GM23248 (cell line): ENCODE data around the gene ELF1. TPM values are rescaled to one million over a fixed set of nuclear protein-coding genes. Genes with fewer than 3 reads are reported as not detected.

Source experiments
- DNase-seq: peaks from one replicate; pipeline ENCODE4 v3.0.0-alpha.2; 2015
- H2AFZ ChIP-seq: fragments of 200-600 bp; sonication (generic); 2 replicates; pipeline ENCODE4 v1.6.1; 2016; ENCODE audit warnings: antibody characterized with exemption
- H3F3A ChIP-seq: fragments of 200-600 bp; sonication (generic); 2 replicates; pipeline ENCODE4 v1.6.1; 2016; ENCODE audit warnings: mild to moderate bottlenecking, antibody characterized with exemption, mixed run types; ENCODE audit not compliant: insufficient read depth
- H3K27ac ChIP-seq: fragments of 200-600 bp; sonication (generic); 2 replicates; pipeline ENCODE4 v1.5.1; 2016; ENCODE audit warnings: mild to moderate bottlenecking
- H3K27me3 ChIP-seq: fragments of 200-600 bp; sonication (generic); replicated peaks from 2 replicates; pipeline ENCODE4 v1.6.1; 2016; ENCODE audit warnings: mild to moderate bottlenecking; ENCODE audit not compliant: insufficient read depth
- H3K36me3 ChIP-seq: fragments of 200-600 bp; sonication (generic); 2 replicates; pipeline ENCODE4 v1.6.1; 2016; ENCODE audit warnings: low read depth, mild to moderate bottlenecking
- H3K4me1 ChIP-seq: fragments of 200-600 bp; sonication (generic); 2 replicates; pipeline ENCODE4 v1.6.1; 2016; ENCODE audit warnings: mild to moderate bottlenecking; ENCODE audit not compliant: insufficient read depth
- H3K4me2 ChIP-seq: fragments of 200-600 bp; sonication (generic); one replicate; pipeline ENCODE4 v1.6.1; 2016; ENCODE audit warnings: mild to moderate bottlenecking; ENCODE audit not compliant: unreplicated experiment
- H3K4me3 ChIP-seq: fragments of 200-600 bp; sonication (generic); 2 replicates; pipeline ENCODE4 v1.5.1; 2016; ENCODE audit warnings: mild to moderate bottlenecking
- H3K79me2 ChIP-seq: fragments of 200-600 bp; sonication (generic); 2 replicates; pipeline ENCODE4 v1.6.1; 2016; ENCODE audit warnings: mild to moderate bottlenecking; ENCODE audit not compliant: insufficient read depth
- H3K9ac ChIP-seq: fragments of 200-600 bp; sonication (generic); 2 replicates; pipeline ENCODE4 v1.6.1; 2016; ENCODE audit warnings: mild to moderate bottlenecking
- H3K9me2 ChIP-seq: fragments of 200-600 bp; sonication (generic); 2 replicates; pipeline ENCODE4 v1.6.1; 2016; ENCODE audit warnings: mixed run types, mild to moderate bottlenecking, moderate library complexity; ENCODE audit not compliant: insufficient read depth
- H3K9me3 ChIP-seq: fragments of 200-600 bp; sonication (generic); one replicate; pipeline ENCODE4 v1.6.1; 2017; ENCODE audit warnings: low read depth
- H4K20me1 ChIP-seq: fragments of 200-600 bp; sonication (generic); 2 replicates; pipeline ENCODE4 v1.6.0; 2016; ENCODE audit not compliant: insufficient read depth
- EZH2 ChIP-seq: fragments of 200-600 bp; sonication (generic); IDR thresholded peaks from 2 replicates; pipeline ENCODE4 v1.6.1; 2018; ENCODE audit warnings: antibody characterized with exemption, mild to moderate bottlenecking; ENCODE audit not compliant: insufficient read depth, poor library complexity, severe bottlenecking
- EZH2phosphoT487 ChIP-seq: fragments of 200-600 bp; sonication (generic); IDR thresholded peaks from 2 replicates; pipeline ENCODE4 v1.6.1; 2018; ENCODE audit warnings: antibody characterized with exemption, moderate library complexity, mild to moderate bottlenecking, low read depth; ENCODE audit not compliant: insufficient read depth
- WGBS, 2 experiments: methylation state at CpG; one replicate each; pipeline ENCODE4 v1.1.6; 2015 to 2017; ENCODE audit warnings: low lambda C conversion rate in 2 of 2, low coverage in 1 of 2; ENCODE audit errors: missing lambda C conversion rate in 2 of 2; 5-methylcytosine and 5-hydroxymethylcytosine counted together
- in situ Hi-C: fragments of 300-500 bp; cut with MboI; formaldehyde crosslinking; loops from 2 replicates; pipeline ENCODE4 v1.15.0; 2020
- polyA plus RNA-seq: library from polyadenylated mRNA; unstranded; fragments of >200 nt; fragmentation: Nextera tagmentation; extraction: Ambion mirVana; gene quantifications from 2 replicates; pipeline ENCODE4 v1.2.1, GENCODE V29; 2016
- total RNA-seq: library from RNA; depleted of rRNA; stranded (reverse); fragments of >200 nt; shearing (Covaris generic); gene quantifications from 2 replicates; pipeline ENCODE4 v1.2.3, GENCODE V29; 2014

ELF1 gene
- total and polyA plus RNA-seq, 2 experiments from 2014 or later, result 36.1 to 42.7 TPM

- Histone ChIP-seq H3K9me3 (no peaks in the 10 kb centered on the region), H4K20me1 (peaks cover 3% of the 10 kb centered on the region; the same call in 1 of the 2 replicates), H3K27me3 (no peaks in the 10 kb centered on the region), H3F3A (peaks cover 33% of the 10 kb centered on the region), H3K4me1 (peaks cover 38% of the 10 kb centered on the region), H3K9me2 (no peaks in the 10 kb centered on the region), H3K36me3 (no peaks in the 10 kb centered on the region), H2AFZ (no peak overlapping the region), H3K4me2 (no peak overlapping the region), H3K9ac (no peak overlapping the region), H3K27ac (no peak overlapping the region), H3K79me2 (peaks cover 99% of the 10 kb centered on the region), H3K4me3 (no peak overlapping the region)
- in situ Hi-C loops, result no loop called here
- no peak for DNase-seq
- TF ChIP-seq EZH2 (no peak), EZH2phosphoT487 (no peak)
- WGBS, 2 experiments, result 42 to 45% methylated on average over 4 of the region's 4 CpGs
Measured at GRCh38 chr13:41004875-41005693, 14.0 kb downstream of the ELF1 start.

GRCh38 chr13:41002606-41003005, 16.5 kb downstream of the ELF1 start:
- in situ Hi-C loops, result no loop called here
- Histone ChIP-seq H3K4me2 (no peak overlapping the region), H3K9ac (no peak overlapping the region), H3K9me3 (no peaks in the 10 kb centered on the region), H4K20me1 (peaks cover 10% of the 10 kb centered on the region; the same call in 1 of the 2 replicates), H3F3A (peaks cover 21% of the 10 kb centered on the region), H3K36me3 (0 out of 2 replicates have a peak, but pooled peaks cover 2% of the 10 kb centered on the region), H3K79me2 (peaks cover 100% of the 10 kb centered on the region), H2AFZ (no peak overlapping the region), H3K4me1 (peaks cover 26% of the 10 kb centered on the region), H3K4me3 (no peak overlapping the region), H3K27me3 (no peaks in the 10 kb centered on the region), H3K27ac (no peak overlapping the region), H3K9me2 (no peaks in the 10 kb centered on the region)
- TF ChIP-seq EZH2 (no peak), EZH2phosphoT487 (no peak)
- no peak for DNase-seq
- 98 to 99% methylated on average over 2 of the region's 2 CpGs for WGBS, 2 experiments

GRCh38 chr13:41001695-41002094, 17.4 kb downstream of the ELF1 start:
- TF ChIP-seq EZH2, result no peak
- TF ChIP-seq EZH2phosphoT487, result no peak
- Histone ChIP-seq H3K9me2 (no peaks in the 10 kb centered on the region), H3K27ac (no peak overlapping the region), H3K4me3 (no peak overlapping the region), H3K9me3 (no peaks in the 10 kb centered on the region), H3K27me3 (no peaks in the 10 kb centered on the region), H3K4me2 (no peak overlapping the region), H4K20me1 (peaks cover 10% of the 10 kb centered on the region; the same call in 1 of the 2 replicates), H3F3A (peaks cover 12% of the 10 kb centered on the region; the same call in 1 of the 2 replicates), H3K9ac (no peak overlapping the region), H2AFZ (no peak overlapping the region), H3K36me3 (0 out of 2 replicates have a peak, but pooled peaks cover 2% of the 10 kb centered on the region), H3K4me1 (peaks cover 17% of the 10 kb centered on the region; the same call in 1 of the 2 replicates), H3K79me2 (peaks cover 100% of the 10 kb centered on the region)
- in situ Hi-C loops, result no loop called here
- whole genome bisulfite sequencing, 2 experiments, result 95 to 97% methylated on average over 5 of the region's 5 CpGs
- no peak for DNase-seq

- in situ Hi-C loops, result no loop called here
- Histone ChIP-seq H3K4me1 (0 out of 2 replicates have a peak, but pooled peaks cover 6% of the 10 kb centered on the region), H3K27me3 (no peaks in the 10 kb centered on the region), H3K4me3 (no peak overlapping the region), H3K9me3 (no peaks in the 10 kb centered on the region), H3K27ac (no peak overlapping the region), H2AFZ (no peak overlapping the region), H3K79me2 (peaks cover 100% of the 10 kb centered on the region), H3K4me2 (no peak overlapping the region), H3K9me2 (no peaks in the 10 kb centered on the region), H3F3A (no peaks in the 10 kb centered on the region), H3K36me3 (0 out of 2 replicates have a peak, but pooled peaks cover 2% of the 10 kb centered on the region), H3K9ac (no peak overlapping the region), H4K20me1 (peaks cover 26% of the 10 kb centered on the region)
- no peak for DNase-seq
- TF ChIP-seq EZH2phosphoT487, result no peak
- TF ChIP-seq EZH2, result no peak
- 96% methylated on average over 3 of the region's 3 CpGs for WGBS, 2 experiments
Measured at GRCh38 chr13:40999416-40999815, 19.7 kb downstream of the ELF1 start.
